HG03460 (cell line): ENCODE data around the gene EXOSC5.
"Not testable (repeated sequence)": the region's sequence is repeated elsewhere in the genome, so short reads cannot be mapped to it uniquely, and the experiment has no call there.

ENCODE experiments used
- ATAC-seq: cut with Tn5 transposase; IDR thresholded peaks from one replicate; pipeline ENCODE4 v1.9.1; 2021; ENCODE audit not compliant: unreplicated experiment

The EXOSC5 gene

DNA sequence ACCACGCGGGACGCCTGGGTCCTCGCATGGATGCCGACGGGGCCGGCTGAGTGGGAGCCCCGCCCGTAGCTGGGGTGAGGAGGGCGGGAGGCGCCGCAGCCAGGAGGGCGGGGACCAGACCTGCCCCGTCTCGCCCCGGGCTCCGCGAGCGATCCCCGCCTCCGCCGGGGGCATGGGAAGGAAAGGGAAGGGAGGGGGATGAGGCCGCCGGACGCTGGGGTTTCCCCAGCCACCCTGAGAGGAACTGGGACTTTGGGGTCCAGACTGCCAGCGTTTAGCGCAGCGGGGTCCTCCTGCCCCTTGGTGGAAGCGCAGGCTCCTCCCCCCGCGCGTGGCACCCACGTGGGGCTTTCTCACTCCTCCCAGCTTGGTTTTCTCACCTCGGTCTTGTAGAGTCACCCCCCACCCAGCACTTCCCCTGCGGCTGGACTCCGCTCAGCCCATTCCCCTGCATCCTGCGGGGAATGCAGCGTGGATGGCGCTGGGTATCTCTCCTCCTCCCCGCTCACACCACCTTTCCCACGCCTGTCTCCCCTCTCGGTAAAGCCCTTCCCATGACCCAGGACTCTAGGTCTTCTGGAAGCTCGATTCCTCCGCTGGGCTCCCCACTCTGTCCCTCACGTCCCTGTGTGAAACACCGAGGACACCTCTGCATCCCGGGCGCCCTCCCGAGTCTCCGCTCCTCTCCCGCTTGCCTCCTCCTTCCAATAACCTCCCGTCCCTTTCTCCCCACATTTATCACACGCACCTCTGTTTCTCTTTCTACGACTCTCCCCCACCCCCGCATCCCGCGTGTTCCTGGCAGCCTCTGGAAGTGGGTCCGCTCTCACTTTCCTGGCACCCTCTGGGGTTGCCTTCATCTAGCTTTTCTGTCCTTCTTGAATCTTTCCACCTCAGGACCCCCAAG, 45.6 kb downstream of the EXOSC5 start:
- peak; percentile 32 for ATAC-seq

DNA sequence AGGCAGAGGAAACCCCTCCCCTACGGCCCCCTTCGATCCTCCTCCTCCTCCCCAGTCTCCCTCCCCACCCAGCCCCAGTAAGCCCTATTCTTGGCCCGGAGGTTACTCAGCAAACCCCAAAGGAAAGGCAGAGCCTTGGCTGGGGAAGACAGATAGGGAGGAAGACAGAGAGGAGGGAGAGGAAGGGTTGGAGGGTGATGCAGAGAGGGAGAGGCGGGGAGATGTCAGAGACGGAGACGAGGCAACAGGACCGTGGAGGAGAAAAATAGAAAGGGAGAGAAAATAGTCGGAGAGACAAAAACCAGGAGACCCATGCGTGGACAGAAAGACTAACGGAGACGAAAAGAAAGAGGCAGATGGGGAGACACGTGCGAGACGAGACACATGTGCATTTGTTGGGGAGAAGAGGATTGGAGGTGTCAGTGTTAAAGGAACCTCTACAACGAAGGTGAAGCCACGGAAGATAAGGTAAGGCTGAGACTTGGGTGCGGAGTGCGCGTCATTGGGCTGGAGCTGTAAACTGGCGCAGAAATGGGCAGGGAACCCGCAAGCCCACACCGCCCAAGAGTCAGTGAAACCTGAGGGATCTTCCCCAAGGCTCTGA, 46.3 kb downstream of the EXOSC5 start:
- ATAC-seq = no peak

DNA sequence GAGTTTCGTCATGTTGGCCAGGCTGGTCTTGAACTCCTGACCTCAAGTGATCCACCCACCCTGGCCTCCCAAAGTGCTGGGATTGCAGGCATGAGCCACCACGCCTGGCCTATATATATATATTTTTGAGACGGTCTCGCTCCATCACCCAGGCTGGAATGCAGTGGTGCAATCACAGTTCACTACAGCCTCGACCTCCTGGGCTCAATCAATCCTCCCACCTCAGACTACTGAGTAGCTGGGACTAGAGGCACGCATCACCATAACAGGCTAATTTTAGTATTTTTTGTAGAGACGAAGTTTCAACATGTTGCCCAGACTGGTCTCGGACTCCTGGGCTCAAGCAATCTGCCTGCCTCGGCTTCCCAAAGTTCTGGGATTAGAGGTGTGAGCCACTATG, 50.2 kb downstream of the EXOSC5 start:
- not testable (repeated sequence) for ATAC-seq

DNA sequence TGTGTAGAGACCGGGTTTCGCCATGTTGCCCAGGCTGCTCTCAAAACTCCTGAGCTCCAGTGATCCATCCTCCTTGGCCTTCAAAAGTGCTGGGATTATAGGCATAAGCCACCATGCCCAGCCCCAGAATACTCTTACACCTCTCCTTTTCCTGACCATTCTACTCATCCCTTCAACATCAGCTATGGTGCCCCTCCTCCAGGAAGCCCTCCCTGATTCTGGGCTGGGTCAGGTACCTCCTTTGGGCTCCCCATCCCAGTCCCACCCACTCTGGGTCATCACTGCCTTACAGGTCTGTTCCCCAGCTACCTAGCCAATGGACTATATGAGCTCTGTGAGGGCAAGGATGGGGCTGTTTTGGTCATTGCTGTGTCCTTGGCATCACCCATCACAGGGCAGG, 53.0 kb downstream of the EXOSC5 start:
- ATAC-seq = no peak

DNA sequence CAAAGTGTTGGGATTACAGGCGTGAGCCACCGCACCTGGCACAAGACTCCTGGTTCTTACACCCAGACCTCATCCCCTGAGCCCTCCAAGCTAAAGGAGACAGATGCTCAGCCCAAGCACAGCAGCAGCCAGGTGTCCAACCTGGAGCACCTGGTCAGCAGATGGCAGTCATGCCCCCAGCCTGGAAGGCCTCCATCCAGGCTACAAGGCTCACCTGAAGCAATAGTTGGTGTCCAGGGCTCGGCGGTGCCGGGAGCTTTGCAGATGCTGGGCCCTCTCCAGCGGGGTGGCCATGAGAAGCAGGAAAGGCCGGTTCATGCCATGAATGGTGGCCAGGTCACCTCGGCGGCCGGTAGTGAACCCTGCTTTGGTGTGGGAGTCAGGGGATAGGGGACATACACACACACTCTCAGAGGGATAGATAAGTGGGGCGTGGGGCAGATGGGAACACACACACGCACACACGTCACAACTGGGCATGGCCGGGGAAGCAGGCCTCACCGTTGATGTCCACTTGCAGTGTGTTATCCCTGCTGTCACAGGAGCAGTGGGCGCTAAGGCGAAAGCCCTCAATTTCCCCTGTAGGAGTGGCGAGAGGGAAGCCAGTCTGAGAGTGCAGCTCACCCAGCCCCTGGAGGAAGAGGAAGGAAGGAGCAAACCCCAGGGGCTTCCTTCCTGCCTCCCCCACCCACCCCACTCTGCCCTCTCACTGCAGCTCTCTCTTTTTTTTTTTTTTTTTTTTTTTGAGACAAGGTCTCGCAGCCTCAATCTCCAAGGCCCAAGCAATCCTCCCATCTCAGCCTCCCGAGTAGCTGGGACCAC, 55.3 kb downstream of the EXOSC5 start:
- no peak for ATAC-seq

DNA sequence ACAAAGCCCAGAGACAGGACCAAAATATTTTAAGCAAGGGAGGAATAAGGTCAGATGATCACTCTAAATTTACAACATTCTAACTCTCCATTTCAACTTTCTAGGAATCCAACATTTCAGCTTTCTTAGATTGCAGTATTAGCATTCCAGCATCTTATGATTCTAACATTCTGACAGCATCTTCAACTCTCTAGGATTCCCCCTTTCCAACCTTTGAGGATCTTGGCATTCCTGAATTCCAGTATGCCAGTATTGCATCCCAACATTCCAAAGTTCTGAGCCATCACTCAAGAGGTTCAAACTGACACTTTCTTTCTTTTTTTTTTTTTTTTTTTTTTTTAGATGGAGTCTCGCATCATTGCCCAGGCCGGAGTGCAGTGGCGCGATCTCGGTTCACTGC, 57.2 kb downstream of the EXOSC5 start:
- ATAC-seq = no peak
